H1 (cell line): Measurements from ENCODE around the gene PTH1R. TPM values are rescaled to one million over a fixed set of nuclear protein-coding genes. Genes with fewer than 3 reads are reported as not detected.

Source experiments
- JUND ChIP-seq: IDR thresholded peaks from 2 replicates; pipeline ENCODE4 v1.6.1; 2011; ENCODE audit warnings: mild to moderate bottlenecking, improper control_type of control experiment, low read length
- SIX5 ChIP-seq: IDR thresholded peaks from 2 replicates; pipeline ENCODE4 v1.6.1; 2011; ENCODE audit warnings: mild to moderate bottlenecking, low read depth, low read length
- TBP ChIP-seq: IDR thresholded peaks from 2 replicates; pipeline ENCODE4 v1.6.1; 2011; ENCODE audit warnings: low read depth, low read length, improper control_type of control experiment
- YY1 ChIP-seq: IDR thresholded peaks from 2 replicates; pipeline ENCODE4 v1.6.1; 2011; ENCODE audit warnings: low read depth, mild to moderate bottlenecking, low read length
- polyA plus RNA-seq, 7 experiments: library from polyadenylated mRNA; depleted of rRNA in 3 of 7; stranded (reverse) in 5 of 7; unstranded in 2 of 7; fragments of >200 nt in 5 of 7; fragments of 200-250 nt in 2 of 7; gene quantifications; 1 replicate in 5 of 7; 2 replicates in 1 of 7; 4 replicates in 1 of 7; pipeline versions ENCODE4 v1.2.1 to v1.2.3, GENCODE V29; 2011 to 2013; ENCODE audit warnings: missing spikeins in 2 of 7, mixed read lengths in 2 of 7
- total RNA-seq: library from RNA; stranded (reverse); fragmentation: NEBNext Ultra II Directional; extraction: Animal tissue kit (Norgen Biotek cat#: 25700); gene quantifications from 2 replicates; pipeline ENCODE4 v1.2.1, GENCODE V29; 2021
- TF ChIP-seq, protein P1 (sequence below): fragments of 300-600 bp; sonication (generic); IDR thresholded peaks from 2 replicates; pipeline ENCODE4 v1.7.1; 2012; ENCODE audit warnings: low read length, moderate library complexity, mild to moderate bottlenecking, inconsistent platforms; ENCODE audit not compliant: insufficient replicate concordance
- TF ChIP-seq, protein P2 (sequence below), 3 experiments: IDR thresholded peaks; 1 replicate in 2 of 3; 2 replicates in 1 of 3; pipeline versions ENCODE4 v1.5.1 to v1.6.1; 2011; ENCODE audit warnings: low read length in 3 of 3, mild to moderate bottlenecking in 3 of 3, inconsistent platforms in 2 of 3, low read depth in 1 of 3, moderate library complexity in 1 of 3; ENCODE audit not compliant: insufficient read depth in 1 of 3; ENCODE audit errors: control extremely low read depth in 1 of 3

Gene PTH1R
- total and polyA plus RNA-seq, 2 of the 8 experiments (the other 6 are each of a cell fraction or from before 2014, with no cell fraction given): 0.57 to 1.5 TPM

DNA sequence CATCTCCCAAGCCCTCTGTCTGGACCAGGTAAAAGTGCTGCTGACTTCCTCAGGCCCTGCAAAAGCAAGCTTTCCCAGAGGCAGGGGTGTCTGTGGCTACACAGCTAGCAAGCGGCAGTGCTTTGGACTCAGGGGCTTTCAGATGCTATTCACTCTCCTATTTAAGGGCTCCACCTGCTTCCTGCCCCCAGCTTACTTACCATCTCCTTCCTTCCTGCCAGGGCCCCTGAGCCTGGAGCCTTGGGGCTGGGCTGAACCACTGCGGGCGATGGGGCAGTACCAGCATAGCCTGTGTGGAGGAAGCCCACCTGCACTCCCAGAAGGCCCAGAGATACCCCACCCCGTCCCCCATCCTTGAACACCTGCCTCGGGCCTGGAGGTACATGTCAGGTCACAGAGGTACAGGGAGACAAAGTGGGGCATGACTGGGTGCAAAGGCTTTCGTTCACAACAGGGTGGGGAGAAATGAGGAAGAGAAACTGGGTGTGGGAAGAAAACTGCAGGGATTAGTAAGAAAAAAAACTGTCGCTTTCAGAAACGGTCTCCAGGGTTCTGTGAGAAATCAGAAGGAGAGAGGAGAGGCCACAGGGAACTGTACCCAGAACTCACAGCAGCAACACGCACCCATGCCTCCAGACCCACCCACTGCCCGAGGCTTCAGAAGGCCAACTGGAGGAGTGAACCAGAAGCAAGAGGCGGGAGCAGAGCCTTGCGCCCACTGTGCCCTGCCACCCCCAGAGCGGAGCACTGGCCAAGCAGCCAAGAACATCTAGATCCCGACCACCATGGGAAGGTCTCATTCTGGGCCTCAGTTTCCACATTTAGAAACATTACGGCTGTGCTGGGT, 49.6 kb downstream of the PTH1R start (continued):
- TF ChIP-seq, protein P1, sequence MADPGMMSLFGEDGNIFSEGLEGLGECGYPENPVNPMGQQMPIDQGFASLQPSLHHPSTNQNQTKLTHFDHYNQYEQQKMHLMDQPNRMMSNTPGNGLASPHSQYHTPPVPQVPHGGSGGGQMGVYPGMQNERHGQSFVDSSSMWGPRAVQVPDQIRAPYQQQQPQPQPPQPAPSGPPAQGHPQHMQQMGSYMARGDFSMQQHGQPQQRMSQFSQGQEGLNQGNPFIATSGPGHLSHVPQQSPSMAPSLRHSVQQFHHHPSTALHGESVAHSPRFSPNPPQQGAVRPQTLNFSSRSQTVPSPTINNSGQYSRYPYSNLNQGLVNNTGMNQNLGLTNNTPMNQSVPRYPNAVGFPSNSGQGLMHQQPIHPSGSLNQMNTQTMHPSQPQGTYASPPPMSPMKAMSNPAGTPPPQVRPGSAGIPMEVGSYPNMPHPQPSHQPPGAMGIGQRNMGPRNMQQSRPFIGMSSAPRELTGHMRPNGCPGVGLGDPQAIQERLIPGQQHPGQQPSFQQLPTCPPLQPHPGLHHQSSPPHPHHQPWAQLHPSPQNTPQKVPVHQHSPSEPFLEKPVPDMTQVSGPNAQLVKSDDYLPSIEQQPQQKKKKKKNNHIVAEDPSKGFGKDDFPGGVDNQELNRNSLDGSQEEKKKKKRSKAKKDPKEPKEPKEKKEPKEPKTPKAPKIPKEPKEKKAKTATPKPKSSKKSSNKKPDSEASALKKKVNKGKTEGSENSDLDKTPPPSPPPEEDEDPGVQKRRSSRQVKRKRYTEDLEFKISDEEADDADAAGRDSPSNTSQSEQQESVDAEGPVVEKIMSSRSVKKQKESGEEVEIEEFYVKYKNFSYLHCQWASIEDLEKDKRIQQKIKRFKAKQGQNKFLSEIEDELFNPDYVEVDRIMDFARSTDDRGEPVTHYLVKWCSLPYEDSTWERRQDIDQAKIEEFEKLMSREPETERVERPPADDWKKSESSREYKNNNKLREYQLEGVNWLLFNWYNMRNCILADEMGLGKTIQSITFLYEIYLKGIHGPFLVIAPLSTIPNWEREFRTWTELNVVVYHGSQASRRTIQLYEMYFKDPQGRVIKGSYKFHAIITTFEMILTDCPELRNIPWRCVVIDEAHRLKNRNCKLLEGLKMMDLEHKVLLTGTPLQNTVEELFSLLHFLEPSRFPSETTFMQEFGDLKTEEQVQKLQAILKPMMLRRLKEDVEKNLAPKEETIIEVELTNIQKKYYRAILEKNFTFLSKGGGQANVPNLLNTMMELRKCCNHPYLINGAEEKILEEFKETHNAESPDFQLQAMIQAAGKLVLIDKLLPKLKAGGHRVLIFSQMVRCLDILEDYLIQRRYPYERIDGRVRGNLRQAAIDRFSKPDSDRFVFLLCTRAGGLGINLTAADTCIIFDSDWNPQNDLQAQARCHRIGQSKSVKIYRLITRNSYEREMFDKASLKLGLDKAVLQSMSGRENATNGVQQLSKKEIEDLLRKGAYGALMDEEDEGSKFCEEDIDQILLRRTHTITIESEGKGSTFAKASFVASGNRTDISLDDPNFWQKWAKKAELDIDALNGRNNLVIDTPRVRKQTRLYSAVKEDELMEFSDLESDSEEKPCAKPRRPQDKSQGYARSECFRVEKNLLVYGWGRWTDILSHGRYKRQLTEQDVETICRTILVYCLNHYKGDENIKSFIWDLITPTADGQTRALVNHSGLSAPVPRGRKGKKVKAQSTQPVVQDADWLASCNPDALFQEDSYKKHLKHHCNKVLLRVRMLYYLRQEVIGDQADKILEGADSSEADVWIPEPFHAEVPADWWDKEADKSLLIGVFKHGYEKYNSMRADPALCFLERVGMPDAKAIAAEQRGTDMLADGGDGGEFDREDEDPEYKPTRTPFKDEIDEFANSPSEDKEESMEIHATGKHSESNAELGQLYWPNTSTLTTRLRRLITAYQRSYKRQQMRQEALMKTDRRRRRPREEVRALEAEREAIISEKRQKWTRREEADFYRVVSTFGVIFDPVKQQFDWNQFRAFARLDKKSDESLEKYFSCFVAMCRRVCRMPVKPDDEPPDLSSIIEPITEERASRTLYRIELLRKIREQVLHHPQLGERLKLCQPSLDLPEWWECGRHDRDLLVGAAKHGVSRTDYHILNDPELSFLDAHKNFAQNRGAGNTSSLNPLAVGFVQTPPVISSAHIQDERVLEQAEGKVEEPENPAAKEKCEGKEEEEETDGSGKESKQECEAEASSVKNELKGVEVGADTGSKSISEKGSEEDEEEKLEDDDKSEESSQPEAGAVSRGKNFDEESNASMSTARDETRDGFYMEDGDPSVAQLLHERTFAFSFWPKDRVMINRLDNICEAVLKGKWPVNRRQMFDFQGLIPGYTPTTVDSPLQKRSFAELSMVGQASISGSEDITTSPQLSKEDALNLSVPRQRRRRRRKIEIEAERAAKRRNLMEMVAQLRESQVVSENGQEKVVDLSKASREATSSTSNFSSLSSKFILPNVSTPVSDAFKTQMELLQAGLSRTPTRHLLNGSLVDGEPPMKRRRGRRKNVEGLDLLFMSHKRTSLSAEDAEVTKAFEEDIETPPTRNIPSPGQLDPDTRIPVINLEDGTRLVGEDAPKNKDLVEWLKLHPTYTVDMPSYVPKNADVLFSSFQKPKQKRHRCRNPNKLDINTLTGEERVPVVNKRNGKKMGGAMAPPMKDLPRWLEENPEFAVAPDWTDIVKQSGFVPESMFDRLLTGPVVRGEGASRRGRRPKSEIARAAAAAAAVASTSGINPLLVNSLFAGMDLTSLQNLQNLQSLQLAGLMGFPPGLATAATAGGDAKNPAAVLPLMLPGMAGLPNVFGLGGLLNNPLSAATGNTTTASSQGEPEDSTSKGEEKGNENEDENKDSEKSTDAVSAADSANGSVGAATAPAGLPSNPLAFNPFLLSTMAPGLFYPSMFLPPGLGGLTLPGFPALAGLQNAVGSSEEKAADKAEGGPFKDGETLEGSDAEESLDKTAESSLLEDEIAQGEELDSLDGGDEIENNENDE: no peak
- TF ChIP-seq YY1 (no peak), JUND (no peak), TBP (no peak), SIX5 (no peak)
- TF ChIP-seq, protein P2, sequence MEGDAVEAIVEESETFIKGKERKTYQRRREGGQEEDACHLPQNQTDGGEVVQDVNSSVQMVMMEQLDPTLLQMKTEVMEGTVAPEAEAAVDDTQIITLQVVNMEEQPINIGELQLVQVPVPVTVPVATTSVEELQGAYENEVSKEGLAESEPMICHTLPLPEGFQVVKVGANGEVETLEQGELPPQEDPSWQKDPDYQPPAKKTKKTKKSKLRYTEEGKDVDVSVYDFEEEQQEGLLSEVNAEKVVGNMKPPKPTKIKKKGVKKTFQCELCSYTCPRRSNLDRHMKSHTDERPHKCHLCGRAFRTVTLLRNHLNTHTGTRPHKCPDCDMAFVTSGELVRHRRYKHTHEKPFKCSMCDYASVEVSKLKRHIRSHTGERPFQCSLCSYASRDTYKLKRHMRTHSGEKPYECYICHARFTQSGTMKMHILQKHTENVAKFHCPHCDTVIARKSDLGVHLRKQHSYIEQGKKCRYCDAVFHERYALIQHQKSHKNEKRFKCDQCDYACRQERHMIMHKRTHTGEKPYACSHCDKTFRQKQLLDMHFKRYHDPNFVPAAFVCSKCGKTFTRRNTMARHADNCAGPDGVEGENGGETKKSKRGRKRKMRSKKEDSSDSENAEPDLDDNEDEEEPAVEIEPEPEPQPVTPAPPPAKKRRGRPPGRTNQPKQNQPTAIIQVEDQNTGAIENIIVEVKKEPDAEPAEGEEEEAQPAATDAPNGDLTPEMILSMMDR (IDR thresholded peaks at IDR 0.05; ENCODE audit: control extremely low read depth in 1 of 3, insufficient read depth in 1 of 3, low read depth in 1 of 3, low read length in 3 of 3): no peak
